ENCODE data around the gene MNX1. TPM values are rescaled to one million over a fixed set of nuclear protein-coding genes. Genes with fewer than 3 reads are reported as not detected.

Gene MNX1
- total RNA-seq, 1 donor from 2014 or later: 2.0 TPM

- no peaks in the 10 kb centered on the region for H3K36me3 ChIP-seq (ENCODE audit: control insufficient read depth, insufficient read depth, low read length)
- no peak for DNase-seq (ENCODE audit: low read depth)
Observed at GRCh38 chr7:157044147-157044687, 33.8 kb upstream of the MNX1 start.

DNA sequence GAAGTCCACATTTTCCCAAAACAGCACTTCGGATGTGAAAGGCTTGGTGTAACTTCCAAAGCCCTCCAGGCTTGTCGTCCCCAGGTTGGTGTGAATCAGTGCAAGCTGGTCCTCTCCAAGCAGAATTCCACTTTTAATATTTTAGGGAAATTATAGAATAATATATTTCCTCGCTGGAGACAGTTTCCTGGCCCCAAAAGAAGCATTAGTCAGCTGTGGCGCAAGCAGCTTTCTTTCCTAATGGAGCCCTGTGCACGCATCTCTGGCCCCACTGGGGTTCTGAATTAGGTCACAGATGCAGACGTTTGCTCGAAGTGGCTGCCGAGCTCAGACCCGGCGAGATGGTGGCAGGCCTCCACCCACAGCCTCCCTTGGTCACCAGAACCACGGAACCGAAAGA lies 33.3 kb upstream of the MNX1 start:
- Histone ChIP-seq H3K27me3 (ENCODE audit: control insufficient read depth, insufficient read depth, low read length) (no peaks in the 10 kb centered on the region), H3K4me3 (ENCODE audit: low read depth, low read length) (no peak overlapping the region), H3K36me3 (ENCODE audit: control insufficient read depth, insufficient read depth, low read length) (no peaks in the 10 kb centered on the region)
- DNase-seq (ENCODE audit: low read depth): no peak
- TF ChIP-seq CTCF (IDR thresholded peaks at IDR 0.05; ENCODE audit: insufficient read depth, low read length, poor library complexity, severe bottlenecking): no peak

More at GRCh38 chr7:157044147-157044687, 33.8 kb upstream of the MNX1 start:
- H3K4me3 ChIP-seq (ENCODE audit: low read depth, low read length): no peak overlapping the region
- no peaks in the 10 kb centered on the region for H3K27me3 ChIP-seq (ENCODE audit: control insufficient read depth, insufficient read depth, low read length)
- no peak for TF ChIP-seq CTCF (IDR thresholded peaks at IDR 0.05; ENCODE audit: insufficient read depth, low read length, poor library complexity, severe bottlenecking)

GRCh38 chr7:157041514-157042277 lies 31.2 kb upstream of the MNX1 start:
- no peak for DNase-seq (ENCODE audit: low read depth)
- no peak for TF ChIP-seq CTCF (IDR thresholded peaks at IDR 0.05; ENCODE audit: insufficient read depth, low read length, poor library complexity, severe bottlenecking)
- Histone ChIP-seq H3K4me3 (ENCODE audit: low read depth, low read length) (no peak overlapping the region), H3K36me3 (ENCODE audit: control insufficient read depth, insufficient read depth, low read length) (no peaks in the 10 kb centered on the region), H3K27me3 (ENCODE audit: control insufficient read depth, insufficient read depth, low read length) (no peaks in the 10 kb centered on the region)

DNA sequence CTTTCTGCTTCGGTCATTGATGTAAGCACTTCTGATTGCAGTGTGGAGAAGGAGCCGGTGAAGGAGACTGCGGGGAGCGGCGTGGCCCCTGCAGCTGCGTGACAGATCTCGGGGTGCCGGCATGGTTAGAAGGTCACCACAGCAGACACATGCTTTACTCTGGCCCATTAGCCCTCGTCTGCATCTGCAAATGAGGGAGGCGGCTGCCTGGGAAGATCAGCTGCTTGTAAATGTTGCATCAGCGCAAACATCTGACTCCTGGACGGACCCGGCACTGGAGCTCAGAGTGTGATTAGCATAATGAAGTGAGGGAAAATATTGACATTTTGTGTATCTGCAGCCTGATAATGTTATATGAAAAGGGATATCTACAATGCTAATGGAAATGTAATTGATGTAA lies 30.5 kb upstream of the MNX1 start:
- no peaks in the 10 kb centered on the region for H3K27me3 ChIP-seq (ENCODE audit: control insufficient read depth, insufficient read depth, low read length)
- no peaks in the 10 kb centered on the region for H3K36me3 ChIP-seq (ENCODE audit: control insufficient read depth, insufficient read depth, low read length)
- DNase-seq (ENCODE audit: low read depth): no peak
- no peak overlapping the region for H3K4me3 ChIP-seq (ENCODE audit: low read depth, low read length)
- no peak for TF ChIP-seq CTCF (IDR thresholded peaks at IDR 0.05; ENCODE audit: insufficient read depth, low read length, poor library complexity, severe bottlenecking)

DNA sequence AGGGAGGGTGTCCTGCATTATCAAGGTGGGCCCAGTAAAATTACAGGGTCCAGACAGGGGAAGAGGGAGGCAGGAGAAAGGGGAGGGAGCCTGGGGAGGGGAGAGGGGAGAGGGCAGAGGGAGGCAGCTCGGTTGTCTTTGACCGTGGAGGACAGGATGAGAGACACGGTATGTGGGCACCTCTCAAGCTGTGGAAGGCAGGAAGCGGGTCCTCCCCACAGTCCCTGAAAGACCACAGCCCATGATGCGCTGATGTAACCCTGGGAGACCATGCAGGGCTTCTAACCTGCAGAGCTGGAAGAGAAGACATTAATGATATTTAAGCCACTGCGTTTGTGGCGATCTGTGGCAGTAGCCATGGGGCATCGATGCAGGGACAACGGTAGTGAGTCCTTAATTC lies 27.2 kb upstream of the MNX1 start:
- no peak overlapping the region for H3K4me3 ChIP-seq (ENCODE audit: low read depth, low read length)
- H3K36me3 ChIP-seq (ENCODE audit: control insufficient read depth, insufficient read depth, low read length): no peaks in the 10 kb centered on the region
- TF ChIP-seq CTCF (IDR thresholded peaks at IDR 0.05; ENCODE audit: insufficient read depth, low read length, poor library complexity, severe bottlenecking): no peak
- H3K27me3 ChIP-seq (ENCODE audit: control insufficient read depth, insufficient read depth, low read length): no peaks in the 10 kb centered on the region
- no peak for DNase-seq (ENCODE audit: low read depth)

- Histone ChIP-seq H3K27me3 (ENCODE audit: control insufficient read depth, insufficient read depth, low read length) (no peaks in the 10 kb centered on the region), H3K36me3 (ENCODE audit: control insufficient read depth, insufficient read depth, low read length) (no peaks in the 10 kb centered on the region), H3K4me3 (ENCODE audit: low read depth, low read length) (no peak overlapping the region)
- TF ChIP-seq CTCF (IDR thresholded peaks at IDR 0.05; ENCODE audit: insufficient read depth, low read length, poor library complexity, severe bottlenecking): no peak
- DNase-seq (ENCODE audit: low read depth): no peak
Observed at GRCh38 chr7:157037028-157037427, 26.6 kb upstream of the MNX1 start.
